Choroid plexus epithelial cell (primary cell): Measurements from ENCODE around the gene TMEM107.
A peak's percentile ranks its signal among the peaks of the same experiment; 100 is the strongest.

Experiments
- DNase-seq: peaks from one replicate; pipeline ENCODE4 v3.0.0-alpha.2; 2010; ENCODE audit warnings: low read depth
- H3K4me3 ChIP-seq: 2 replicates; pipeline ENCODE4 v1.5.1; 2011; ENCODE audit warnings: low read depth, mild to moderate bottlenecking, control low read depth, low read length, moderate library complexity
- TF ChIP-seq, protein P1 (sequence below): conservative IDR thresholded peaks from 2 replicates; pipeline ENCODE4 v1.5.1; 2011; ENCODE audit warnings: low read depth, mild to moderate bottlenecking, control low read depth, inconsistent platforms, low read length, moderate library complexity

Gene TMEM107

DNA sequence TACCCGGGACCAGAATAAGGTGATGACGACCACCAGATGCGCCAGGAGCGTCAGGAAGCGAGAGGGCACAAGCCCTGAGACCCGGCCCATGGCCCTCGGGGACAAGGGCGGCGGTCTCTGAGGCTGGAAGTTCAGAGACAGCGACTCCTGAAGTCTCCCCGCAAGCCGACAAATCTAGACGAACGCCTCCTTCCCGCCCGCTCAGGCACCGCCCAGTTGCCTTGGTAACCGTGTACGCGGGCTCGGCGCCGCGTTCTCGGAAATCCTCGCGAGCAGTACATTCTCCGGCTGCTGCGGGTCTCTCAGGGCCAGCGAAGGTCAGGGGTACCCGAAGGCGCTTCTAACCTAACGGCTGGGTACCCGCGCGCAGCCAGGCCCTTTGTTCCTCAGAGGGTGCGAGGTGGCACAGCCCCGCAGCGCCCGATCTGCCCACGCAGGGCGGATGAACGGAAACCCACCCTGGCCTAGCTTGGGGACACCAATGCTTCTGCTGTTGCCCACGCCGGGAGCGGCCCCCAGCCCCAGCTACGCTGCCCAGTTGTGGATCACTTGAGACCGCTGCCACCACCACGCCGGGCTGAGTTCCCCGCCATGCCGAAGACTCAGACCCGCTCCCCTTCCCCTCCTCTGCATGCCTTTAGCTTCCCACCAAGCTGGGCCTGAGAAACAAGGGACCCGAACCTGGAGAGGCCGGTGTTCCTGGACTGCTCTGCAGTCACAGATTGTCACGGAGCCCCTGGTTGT, at the start of gene TMEM107:
Gene TMEM107, minus strand, starts transcription at position 184 of the 744 bp plus-strand sequence. Its CDS starts 94 bp downstream, at position 90.
- peak within 1 kb of the TSS; percentile 77 for H3K4me3 ChIP-seq
- DNase-seq, result peak; percentile 83
- TF ChIP-seq, protein P1, sequence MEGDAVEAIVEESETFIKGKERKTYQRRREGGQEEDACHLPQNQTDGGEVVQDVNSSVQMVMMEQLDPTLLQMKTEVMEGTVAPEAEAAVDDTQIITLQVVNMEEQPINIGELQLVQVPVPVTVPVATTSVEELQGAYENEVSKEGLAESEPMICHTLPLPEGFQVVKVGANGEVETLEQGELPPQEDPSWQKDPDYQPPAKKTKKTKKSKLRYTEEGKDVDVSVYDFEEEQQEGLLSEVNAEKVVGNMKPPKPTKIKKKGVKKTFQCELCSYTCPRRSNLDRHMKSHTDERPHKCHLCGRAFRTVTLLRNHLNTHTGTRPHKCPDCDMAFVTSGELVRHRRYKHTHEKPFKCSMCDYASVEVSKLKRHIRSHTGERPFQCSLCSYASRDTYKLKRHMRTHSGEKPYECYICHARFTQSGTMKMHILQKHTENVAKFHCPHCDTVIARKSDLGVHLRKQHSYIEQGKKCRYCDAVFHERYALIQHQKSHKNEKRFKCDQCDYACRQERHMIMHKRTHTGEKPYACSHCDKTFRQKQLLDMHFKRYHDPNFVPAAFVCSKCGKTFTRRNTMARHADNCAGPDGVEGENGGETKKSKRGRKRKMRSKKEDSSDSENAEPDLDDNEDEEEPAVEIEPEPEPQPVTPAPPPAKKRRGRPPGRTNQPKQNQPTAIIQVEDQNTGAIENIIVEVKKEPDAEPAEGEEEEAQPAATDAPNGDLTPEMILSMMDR, result no peak

DNA sequence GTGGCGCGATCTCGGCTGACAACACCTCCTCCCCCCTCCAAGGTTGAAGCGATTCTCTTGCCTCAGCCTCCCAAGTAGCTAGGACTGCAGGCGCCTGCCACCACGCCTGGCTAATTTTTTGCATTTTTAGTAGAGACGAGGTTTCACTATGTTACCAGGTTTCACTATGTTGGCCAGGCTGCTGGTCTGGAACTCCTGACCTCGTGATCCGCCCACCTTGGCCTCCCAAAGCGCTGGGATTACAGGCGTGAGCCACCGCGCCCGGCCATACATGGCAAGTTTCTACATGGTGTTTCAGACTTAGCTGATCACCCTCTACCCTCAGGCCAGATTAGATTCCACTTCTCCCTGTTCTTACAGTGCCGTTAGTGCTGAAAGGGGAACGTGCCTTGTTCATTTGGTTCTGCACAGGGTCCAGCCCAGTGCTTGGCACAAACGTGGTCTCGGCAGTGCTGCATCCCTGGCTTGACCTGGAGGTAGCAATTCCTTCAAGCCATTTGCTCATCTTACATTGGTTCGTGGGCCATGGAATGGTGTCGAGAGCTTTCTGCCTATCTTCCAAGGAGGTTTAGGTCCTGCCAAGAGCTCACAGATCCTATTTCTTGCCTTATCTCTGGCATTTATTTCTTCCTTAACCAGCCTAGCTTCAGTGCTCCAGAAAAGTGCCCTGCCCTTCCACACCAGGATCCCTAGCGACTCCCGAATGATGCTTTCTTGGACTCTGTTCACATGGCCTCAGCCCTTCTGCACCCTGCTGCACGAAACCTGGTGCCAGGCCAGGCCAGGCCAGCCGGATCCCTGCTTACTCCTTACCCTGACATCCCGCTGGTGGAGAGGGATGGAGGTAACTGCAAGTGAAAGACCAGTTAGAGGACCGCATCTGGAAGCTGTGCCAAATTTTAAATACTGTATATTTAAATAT, 49.0 kb upstream of the TMEM107 start:
- no peak overlapping the region for H3K4me3 ChIP-seq
- TF ChIP-seq, protein P1, result no peak
- DNase-seq, result no peak

DNA sequence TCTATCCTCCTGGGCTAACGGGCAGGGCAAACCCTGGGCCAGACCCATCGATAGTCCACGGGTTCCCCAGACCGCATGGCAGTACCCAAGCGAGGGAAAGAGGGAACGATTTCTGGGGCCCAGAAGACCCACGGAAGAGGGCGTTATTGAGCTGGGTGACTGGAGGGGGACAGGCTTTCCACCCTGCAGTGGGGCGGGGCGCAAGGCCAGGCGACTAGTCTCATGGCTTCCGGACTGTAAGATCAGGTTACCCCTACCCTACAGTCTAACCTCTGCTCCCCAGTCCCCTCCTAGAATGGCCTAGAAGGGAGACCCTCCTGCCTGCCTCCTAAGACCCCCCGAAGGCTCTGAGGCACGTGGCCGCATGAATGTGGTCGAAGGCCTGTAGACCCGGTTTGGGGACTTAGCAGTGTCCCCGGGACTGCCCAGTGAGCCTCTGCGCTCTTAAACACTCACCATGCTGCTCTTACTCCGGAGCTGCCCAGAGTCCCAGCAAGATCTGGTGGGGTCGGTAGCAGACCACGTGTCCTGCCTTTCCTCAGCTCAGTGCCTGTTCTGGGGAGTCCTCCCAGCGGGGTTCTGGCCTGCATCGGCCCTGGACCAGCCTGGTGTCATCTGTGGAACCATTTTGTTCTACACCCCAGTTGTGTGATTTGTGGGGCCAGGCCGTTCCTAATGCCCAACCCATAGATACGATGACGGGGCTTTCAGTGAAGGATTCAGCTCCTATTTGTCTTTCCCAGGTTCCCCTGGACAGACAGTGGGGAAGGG, 47.4 kb upstream of the TMEM107 start:
- TF ChIP-seq, protein P1, result peak; percentile 41
- peak; percentile 52 for DNase-seq
- peak overlapping the region; percentile 77 for H3K4me3 ChIP-seq

DNA sequence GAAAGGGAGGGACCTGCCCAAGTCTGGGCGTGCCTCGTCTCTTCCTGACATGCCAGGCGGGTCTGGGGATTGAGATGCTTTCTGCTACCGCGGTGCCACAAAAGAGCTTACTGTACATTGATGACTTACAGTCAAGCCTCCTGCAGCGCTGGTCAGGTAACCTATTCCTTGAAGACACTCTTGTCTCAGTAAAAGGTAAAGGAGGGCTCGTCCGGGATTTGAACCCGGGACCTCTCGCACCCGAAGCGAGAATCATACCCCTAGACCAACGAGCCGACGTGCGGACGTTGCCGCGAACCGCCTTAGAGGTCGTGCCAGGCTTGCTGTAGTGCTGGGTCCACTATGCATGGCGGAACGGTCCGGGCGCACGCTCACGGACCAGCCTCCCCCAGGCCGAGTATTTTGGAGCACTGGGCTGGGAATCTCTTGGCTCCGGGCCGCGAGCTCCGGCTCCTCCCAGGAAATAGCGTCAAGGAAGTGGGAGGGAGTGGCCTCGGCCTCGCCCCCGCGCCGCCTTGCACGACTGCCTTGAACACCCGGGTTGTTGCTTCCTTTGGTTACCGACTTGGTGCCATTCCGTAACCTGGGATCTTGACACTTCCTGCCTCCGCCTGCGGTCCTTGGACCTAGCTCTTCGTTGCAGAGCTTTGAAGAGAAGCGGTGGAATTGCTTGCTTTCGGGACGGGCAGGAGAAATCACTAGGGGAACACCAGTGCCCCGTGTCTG, 46.6 kb upstream of the TMEM107 start:
- DNase-seq, result peak; percentile 96
- H3K4me3 ChIP-seq, result peak overlapping the region; percentile 77
- TF ChIP-seq, protein P1, result no peak

DNA sequence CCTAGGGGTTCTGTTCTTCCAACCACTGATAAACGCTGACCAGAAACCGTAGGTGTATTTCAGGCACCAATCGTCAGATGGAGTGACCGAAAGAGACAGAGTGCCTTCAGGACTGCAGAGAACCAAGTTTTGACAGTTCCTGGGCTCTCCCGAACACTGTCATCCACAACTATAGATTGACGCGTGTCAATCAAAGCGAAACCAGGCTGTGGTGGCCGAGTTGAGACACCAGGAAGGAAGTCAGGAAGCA, 46.1 kb upstream of the TMEM107 start:
- DNase-seq, result no peak
- TF ChIP-seq, protein P1, result no peak
- H3K4me3 ChIP-seq, result peak overlapping the region; percentile 77

DNA sequence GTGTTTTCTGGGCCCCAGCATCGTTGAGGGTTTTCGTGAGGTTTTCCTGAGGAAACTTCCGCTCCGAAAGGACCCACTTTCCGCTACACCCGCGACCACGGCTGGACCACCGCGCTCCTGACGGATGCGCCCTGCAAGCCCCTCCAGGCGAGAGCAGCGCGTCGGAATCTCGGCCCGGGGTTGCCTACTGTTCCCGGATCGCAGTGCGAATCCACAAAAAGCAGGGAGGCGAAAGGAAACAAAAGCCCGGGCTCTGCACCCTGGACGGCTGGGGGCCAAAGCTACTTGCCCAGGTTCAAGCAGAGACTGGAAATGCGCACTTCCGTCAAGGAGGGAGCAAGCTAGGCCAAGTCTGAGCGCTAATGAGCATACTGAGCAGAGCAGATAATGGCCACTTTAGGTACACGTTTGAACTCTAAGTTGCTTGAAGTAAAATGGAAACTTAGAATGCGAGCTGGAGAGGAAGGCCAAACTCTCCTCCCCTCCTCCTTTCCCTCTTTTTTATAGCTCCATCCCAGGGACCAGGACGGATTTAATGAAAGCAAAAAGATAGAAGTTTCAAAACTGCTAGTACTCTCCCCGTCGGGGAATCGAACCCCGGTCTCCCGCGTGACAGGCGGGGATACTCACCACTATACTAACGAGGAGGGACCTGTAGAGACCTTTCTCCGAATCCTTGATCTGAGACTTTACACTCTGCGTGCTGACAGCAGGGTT, 45.6 kb upstream of the TMEM107 start:
- peak overlapping the region; percentile 77 for H3K4me3 ChIP-seq
- TF ChIP-seq, protein P1, result no peak
- DNase-seq, result peak; percentile 94
